NCI-H1930 (cell line): ENCODE results near the gene GXYLT2.
A peak's percentile ranks its signal among the peaks of the same experiment; 100 is the strongest.

Experiments used
- DNase-seq, 2 experiments: peaks; one replicate each; lab custom pipeline; 2025; lab: John Stamatoyannopoulos, UW

The GXYLT2 gene, protein sequence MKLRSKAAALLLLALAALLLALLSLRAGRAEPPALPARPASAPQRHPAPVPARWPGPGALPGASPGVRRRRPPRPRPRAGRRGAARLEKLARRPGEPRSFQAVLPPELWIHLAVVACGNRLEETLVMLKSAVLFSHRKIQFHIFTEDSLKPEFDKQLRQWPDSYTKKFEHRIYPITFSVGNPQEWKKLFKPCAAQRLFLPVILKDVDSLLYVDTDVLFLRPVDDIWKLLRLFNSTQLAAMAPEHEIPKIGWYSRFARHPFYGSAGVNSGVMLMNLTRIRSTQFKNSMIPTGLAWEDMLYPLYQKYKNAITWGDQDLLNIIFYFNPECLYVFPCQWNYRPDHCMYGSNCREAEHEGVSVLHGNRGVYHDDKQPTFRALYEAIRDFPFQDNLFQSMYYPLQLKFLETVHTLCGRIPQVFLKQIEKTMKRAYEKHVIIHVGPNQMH

DNA sequence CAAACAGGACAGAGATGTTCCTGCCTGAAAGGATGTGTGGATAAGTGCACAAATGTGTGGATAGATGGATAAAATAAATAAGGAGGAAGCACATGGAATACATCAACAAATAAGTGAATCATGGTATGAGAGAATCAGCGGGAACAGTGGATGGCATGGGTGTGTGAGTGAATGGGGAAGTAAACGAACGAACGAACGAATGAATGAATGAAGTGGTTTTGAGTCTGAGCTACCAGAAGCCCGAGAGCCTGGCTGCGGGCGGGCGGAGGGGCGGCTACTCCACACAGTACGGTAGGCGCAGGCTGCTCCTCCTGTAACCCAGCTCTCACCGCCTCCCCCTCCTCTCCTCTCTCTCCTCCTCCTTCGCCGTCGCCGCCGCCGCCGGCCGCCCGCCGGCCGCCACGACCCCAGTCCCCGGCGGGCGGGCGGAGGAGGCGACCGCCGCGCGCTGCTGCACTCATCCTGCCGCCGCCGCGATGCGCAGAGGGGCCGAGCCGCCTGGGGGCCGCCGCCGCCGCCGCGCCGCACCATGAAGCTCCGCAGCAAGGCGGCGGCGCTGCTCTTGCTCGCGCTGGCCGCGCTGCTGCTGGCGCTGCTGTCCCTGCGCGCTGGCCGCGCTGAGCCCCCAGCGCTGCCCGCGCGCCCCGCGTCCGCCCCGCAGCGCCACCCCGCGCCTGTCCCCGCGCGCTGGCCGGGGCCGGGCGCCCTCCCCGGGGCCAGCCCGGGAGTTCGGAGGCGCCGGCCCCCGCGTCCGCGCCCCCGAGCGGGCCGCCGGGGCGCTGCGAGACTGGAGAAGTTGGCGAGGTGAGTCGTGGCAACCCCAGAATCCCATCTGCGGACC lies at the start of gene GXYLT2:
Gene GXYLT2, plus strand, starts transcription at position 342 of the 841 bp plus-strand sequence. Its CDS starts 188 bp downstream, at position 530.
- peak; percentile 17 to 42 for DNase-seq

DNA sequence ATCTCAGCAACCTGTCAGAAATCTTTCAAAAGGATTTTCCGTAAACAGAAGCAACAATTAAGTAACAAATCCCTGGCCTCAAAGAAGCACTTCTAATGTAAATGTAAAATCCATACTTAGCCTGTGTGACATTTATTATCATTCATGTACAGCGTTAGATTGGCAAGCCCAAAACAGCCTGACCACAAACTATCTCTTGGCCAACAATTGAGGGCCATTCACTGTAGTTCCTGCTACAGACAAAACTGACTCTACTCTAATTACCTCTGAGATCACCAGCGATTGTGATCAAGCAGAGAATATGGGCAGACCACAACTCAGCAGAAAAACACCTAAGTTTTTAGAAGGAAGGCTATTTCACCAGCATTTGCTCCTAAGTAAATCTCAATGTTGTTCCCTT lies 48.8 kb upstream of the GXYLT2 start:
- DNase-seq, result no peak

DNA sequence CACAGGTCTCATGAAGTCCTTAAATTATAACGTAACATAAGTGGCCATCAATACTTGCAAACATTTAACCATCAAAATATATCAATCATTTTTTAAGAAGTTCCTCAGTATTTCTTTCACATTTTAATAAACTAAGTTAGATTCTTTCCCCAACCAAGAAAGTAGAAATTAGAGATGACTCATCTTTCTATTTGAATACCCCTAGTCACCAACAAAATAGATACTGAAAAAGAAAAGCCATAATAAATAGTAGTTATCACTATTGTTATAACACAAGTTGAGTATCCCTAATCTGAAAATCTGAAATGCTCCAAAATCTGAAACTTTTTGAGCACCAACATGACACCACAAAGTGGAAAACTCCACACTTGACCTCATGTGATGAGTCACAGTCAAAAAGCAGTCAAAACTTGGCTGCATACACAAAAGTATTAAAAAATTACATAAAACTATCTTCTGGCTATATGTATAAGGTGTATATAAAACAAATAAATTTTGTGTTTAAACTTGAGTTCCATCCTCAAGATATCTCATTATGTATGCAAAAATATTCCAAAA lies 43.3 kb upstream of the GXYLT2 start:
- DNase-seq, result no peak

DNA sequence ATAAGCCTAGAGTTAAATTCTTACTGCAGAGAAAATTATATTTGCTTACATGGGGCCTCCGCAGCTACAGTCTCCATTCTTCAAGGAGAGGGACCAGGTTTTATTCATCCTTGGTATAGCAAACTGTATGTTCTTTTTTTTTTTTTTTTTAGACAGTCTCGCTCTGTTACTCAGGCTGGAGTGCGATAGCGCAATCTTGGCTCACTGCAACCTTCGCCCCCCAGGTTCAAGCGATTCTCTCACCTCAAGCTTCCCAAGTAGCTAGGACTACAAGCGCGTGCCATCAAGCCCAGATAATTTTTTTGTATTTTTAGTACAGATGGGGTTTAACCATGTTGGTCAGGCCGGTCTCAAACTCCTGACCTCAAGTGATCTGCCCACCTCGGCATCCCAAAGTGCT lies 41.7 kb upstream of the GXYLT2 start:
- DNase-seq, result no peak

DNA sequence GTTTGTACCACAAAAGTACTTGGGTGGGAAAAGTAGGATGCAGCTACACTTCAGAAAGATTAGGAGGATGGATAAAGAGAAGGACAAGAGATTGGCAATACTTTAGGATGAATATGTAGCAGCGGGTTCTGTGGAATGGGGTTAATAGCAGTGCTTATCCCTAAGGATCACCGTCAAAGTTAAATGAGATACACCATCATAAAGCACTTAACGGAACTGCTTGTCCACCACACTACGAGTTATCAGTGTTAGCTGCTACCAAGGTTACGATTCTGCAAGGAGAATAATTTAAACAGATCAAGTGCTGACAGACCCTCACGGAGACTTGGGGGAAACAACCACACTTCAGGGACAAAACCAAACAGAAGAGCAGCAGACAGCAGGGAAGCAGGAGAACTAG lies 40.6 kb upstream of the GXYLT2 start:
- DNase-seq, result no peak

DNA sequence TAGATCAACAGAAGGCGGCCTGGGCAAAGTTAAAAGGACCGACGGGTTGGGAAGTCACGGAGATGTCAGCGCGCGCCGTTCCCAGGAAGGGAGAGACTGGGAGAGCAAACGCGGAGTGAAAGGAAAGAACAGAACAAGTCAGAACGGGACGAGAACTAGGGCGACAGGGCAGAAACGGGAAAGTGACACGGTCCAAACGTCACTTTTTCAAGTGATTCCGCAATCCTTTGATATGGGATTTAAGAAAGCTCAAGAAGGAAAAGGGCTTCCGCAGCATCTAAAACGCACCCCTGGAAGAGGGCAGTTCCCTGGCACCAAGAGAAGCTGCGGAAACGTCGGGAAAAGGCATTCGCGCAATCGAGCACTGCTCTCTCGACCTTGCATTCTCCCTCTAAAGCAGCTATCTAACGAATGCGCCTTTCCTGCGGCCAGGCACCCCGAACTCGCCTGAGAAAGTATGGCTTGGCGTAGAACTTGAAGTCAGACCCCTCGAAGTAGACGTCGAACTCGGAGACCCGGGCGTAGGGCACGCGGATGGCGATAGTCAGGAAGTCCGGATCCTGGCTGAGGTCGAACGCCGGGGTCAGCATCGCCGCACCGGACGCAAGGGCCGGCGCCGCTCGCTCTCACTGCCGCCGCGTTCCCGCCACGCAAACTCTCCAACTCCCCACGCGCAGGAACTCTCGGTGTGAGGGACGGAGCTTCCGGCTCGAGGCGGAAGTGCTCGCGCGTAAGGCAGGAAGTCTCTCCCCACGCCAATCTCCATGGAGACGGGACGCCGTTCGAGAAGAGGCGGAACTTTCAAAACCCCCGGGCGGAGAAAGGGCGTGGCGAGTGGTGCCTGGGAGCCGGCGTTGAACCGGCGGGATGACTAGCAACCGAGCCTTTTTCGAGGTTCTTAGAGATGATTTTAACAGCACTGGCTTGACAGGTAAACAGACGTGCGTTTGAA lies 39.8 kb upstream of the GXYLT2 start, which contains the start of gene SHQ1:
Gene SHQ1, minus strand, starts transcription at position 695 of the 952 bp plus-strand sequence. Its CDS starts 105 bp downstream, at position 590.
- DNase-seq, result peak; percentile 70 to 86

DNA sequence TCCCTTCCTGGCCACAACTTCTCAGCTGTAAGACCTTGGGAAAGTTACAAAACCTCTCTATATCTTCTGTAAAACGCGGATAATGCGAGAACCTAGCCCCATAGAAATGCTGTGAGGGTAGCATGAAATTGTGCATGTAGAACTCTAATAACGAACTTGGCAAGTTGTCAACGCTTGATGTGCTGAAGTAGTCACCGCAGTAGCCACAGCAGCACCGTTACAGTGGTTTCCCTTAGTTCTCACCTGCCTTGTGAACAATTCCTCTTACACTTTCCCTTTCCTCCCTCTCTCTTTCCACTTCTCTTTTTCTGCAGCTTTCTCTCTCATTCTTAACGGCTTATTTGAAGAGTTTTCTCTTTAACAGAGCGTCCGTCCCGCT lies 39.2 kb upstream of the GXYLT2 start:
- no peak for DNase-seq

DNA sequence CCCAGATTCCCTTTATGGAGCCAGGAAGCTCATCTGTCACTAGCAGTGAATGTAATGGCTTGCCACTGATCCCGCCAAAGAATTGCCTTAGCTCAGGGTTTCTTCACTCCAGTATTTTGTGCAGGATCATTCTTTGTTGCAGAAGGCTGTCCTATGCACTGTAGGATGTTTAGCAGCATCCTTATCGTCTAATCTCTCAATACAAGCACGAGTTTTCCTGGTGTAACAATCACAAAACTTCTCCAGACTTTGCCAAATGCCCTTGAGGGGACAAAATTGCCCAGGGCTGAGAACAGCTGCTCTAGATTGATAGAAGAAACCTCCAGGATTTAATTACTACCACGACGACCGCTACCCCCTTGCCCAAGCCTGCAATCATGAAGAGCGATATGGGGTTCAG lies 32.8 kb upstream of the GXYLT2 start:
- no peak for DNase-seq

DNA sequence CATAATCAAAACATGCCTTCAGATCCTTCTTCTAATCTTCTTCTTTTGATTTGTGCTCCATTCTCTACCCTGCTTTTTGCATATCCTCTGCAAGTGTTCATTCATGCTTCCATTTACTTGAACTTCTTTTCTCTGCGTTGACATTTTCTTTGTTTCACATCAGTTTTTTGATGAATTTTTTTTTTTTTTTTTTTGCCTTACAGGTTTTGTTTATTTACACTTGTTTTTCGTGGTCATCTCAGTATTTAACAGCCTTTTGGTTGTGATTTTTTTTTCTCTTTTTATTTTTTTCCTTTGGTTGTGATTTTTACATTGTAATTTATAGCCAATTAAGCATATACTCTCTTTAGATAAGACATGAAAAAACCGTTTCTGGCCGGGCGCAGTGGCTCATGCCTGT lies 27.8 kb upstream of the GXYLT2 start:
- DNase-seq, result no peak

DNA sequence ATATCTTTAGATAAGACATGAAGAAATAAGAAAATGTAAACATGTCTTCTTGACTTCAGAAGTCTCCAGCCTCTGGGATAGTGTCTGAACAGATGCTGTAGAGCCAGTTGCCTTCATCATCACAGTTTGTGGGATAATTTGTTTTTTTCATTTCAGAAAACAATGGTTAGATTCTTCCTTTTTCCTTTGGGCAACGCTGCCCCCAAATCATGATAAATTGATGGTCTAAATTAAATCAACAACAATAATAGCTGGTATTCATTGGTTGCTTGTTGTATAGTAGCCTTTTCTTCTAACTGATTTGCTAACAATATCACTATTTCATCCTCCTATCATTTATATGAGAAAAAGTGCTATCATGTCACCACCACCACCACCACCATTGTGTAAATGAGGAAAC lies 27.0 kb upstream of the GXYLT2 start:
- DNase-seq, result no peak

DNA sequence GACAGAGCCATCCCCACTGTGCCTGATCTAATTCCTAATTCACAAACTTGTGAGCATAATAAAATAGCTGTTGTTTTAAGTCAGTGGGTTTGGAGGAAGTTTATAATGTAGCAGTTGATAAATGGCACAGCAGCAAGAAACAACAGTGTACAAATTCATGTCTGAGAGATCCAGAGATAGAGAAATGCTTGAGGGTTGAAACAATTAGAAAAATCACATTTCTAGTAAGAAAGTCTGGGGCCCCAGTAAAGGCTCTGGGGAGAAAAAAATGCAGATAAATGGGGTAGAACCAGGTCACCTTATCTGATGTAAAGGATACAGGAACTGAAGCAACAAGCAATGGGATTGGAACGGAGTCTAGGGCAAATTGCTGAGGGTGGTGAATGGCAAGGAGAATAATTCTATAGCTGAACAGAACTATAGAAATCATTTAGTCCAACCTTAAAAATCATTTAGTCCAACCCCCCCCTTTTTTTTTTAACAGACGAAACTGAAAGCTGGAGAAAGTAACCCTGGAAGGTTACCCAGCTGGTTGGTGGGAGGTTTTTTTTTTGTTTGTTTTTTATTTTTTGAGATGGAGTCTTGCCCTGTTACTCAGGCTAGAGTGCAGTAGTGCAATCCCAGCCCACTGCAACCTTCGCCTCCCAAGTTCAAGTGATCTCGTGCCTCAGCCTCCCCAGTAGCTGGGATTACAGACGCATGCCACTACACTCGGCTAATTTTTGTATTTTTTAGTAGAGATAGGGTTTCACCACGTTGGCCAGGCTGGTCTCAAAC lies 25.3 kb upstream of the GXYLT2 start:
- no peak for DNase-seq

DNA sequence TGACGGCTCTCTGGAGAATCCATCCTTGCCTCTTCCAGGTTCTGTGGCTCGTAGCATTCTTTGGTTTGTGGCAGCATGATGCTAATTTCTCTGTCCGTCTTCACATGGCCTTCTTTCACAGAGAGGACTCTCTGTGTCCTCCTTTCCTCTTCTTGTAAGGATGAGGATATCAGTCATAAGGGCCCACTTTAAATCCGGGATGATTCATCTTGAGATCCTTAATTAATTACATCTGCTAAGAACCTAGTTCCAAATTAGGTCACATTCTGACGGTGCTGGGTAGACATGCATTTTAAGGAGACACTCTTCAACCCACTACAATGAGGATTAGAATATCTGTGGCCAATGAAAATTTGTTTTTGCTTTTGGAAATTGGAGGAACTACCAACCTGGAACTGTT lies 15.7 kb upstream of the GXYLT2 start:
- no peak for DNase-seq

DNA sequence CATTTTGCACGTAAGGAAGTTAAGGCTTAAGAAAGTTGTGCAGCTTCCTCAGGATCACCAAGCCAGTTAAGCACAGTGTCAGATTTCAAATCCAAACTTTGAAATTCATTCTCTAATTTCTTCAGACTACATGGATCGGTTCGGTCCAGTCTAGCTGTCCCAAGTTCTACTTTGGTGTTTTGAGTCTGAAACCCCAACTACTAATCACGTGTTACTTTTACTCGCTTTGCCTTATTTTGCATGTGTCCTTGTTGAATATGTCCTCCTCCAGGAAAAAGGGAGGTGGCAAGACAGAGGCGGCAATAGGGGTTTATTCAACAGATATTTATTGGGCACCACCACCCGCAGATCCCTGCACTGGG lies 522 bp upstream of the GXYLT2 start:
- no peak for DNase-seq

DNA sequence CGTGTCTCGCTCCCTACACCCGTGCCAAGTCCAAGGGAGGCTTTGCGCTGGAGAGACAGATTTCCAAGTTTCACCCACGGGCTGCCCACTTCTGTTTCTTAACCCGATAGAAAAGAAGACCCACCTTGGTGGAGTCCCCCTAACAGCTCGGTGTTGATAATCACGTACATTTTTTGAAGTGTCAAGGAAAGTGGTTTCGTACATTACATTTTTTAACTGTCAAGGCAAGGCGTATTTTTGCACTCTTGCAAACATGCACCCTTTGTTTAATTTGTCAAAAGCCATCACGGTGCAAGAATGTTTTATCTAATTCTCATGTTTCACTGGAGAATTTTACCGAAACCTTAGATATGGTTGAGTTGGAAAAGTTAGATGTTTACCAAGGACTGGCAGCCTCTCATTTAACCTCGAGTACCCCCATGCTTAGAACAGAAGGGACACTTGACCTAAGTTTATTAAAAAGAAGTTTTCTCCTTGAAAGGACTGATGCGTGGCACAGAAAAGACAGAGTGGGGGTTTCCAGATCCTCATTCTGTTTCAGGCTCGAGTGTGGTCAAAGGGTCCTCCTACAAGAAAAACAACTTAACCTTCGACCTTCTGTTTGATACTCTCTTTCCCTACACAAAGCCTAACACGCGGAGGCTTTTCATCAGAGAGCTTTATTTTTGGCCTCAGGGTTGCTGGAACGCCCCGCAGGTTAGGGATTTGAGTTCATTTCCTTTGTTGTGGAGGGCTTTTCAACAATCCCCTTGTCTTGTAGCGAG lies 882 bp downstream of the GXYLT2 start:
- no peak for DNase-seq

DNA sequence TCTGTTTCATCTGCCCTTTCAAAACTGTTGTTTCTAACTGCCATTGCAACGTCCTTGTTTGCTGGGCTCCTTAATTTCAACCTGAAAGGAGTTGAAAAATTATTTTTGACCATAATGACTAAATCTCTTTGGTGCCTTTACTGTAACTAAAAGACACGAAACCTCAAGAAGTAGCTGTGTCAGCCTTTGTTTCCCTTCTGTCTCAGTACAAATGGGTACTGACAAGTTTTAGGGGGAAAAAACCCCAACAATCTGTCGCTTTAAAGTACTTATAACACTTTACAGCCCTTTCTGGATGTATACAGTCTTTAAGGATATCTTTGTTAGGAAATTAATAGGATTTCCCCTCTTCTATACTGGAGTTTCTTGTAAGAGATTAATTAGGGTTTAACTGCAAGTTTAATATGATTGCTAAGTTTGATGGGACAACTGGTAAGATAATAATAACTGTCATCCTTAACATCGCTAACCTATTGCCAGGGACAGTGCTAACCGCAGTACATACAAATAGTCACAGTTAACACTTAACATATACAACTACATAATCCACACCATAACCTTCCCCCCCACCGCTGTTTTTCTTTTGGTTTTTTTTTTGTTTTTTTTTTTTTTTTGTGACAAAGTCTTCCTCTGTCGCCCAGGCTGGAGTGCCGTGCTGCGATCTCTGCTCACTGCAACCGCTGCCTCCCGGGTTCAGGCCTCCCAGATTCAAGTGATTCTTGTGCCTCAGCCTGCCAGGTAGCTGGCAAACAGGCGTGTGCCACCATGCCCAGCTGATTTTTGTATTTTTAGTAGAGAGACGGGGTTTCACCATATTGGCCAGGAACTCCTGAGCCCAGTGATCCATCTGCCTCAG lies 1.7 kb downstream of the GXYLT2 start:
- DNase-seq, result no peak

DNA sequence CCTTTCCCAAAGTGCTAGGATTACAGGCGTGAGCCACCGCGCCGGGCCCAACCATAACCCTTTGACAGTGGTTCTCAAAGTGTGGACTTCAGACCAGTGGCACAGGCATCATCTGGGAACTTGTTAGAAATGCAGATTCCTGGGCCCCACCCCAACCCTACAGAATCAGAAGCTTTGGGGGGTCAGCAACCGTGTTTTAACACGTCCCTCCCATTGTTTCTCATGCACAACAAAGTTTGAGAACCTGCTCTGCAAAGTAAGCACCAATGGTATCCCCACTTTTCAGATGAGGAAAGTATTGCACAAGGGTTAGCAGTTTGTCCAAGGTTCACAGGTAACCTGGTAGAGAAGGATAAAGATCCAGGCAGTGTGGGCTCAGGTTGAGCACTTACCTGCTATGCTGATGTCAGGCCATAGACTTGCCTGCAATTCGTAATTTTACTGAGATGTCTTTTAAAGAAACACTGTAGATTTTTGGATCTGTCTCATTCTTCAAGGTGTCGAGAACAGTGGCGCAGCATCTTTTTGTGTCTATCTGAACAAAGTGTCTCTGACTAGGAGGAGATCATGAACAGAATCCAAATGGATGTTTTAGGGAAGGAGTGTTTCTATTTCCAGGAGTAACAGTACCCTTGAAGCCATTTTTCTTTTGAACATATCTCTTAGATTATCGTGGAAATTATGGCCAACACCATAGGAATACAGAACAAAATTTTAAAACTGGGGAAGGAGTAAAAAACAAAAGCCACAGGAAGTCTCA lies 2.5 kb downstream of the GXYLT2 start:
- DNase-seq, result no peak

DNA sequence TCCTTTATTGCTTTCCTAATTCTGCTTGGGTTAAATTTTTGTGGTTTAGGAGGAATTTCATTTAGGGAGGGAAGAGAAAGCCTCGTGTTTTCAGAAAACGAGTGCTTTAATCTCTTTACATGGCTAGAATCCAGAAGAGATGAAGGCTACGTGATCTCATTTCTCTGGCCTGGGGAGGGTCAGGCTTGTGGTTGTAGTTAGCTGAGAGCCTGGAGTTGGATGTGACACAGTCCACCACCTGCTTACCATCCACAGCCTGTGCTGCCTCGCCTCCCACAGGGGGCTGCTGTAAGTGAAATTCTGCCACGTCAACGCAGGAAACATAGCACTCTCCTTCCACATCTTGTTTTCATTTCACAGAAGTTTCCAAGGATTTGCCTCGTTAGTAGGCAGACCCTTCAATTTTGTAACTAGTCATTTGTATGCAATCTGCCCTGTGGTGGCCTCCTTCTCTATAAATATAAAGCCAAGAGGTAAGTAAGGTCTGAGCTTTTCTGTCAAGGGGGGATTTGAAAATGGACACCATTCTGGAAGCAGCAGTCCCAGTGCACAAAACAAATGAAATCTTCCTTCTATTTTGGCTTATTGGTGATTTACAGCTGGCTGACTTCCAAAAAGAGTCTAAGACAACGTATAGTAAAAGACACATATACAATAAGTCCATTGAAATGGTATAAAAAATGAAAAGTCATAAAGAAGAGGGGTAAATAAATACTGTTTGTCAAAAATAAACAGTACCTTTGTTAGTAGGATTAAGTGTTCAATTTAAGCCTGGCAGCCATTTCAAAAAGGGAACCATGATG lies 3.4 kb downstream of the GXYLT2 start:
- DNase-seq, result peak; percentile 10 to 37
